Measurements from ENCODE around the gene SEC24D.

The SEC24D gene

GRCh38 chr4:118772081-118772766, 63.7 kb downstream of the SEC24D start:
- H4K20me1 ChIP-seq (ENCODE audit: insufficient read depth, low read length) = no peaks in the 10 kb centered on the region
- H3K27ac ChIP-seq (ENCODE audit: low read depth, low read length, poor library complexity, severe bottlenecking) = no peak overlapping the region
- TF ChIP-seq EZH2 (IDR thresholded peaks at IDR 0.05; ENCODE audit: borderline replicate concordance, low read length) (no peak), CTCF (IDR thresholded peaks at IDR 0.05; ENCODE audit: low read length) (peak; percentile 64)
- no peaks in the 10 kb centered on the region for H3K27me3 ChIP-seq (ENCODE audit: insufficient read depth, low read length)
- no peaks in the 10 kb centered on the region for H3K36me3 ChIP-seq (ENCODE audit: insufficient read depth, low read length)
- no peaks in the 10 kb centered on the region for H3K9me3 ChIP-seq (ENCODE audit: low read length)
- H3K4me3 ChIP-seq (ENCODE audit: low read depth, low read length, poor library complexity, severe bottlenecking) = no peak overlapping the region
- H3K9me2 ChIP-seq (ENCODE audit: low read depth, low read length) = no peaks in the 10 kb centered on the region
- no peak overlapping the region for H2AFZ ChIP-seq (ENCODE audit: low read length)
- H3K4me2 ChIP-seq (ENCODE audit: low read length) = no peak overlapping the region
- H3F3A ChIP-seq (ENCODE audit: insufficient read depth, low read length) = no peaks in the 10 kb centered on the region
- no peak overlapping the region for H3K9ac ChIP-seq (ENCODE audit: low read length)
- H3K79me2 ChIP-seq (ENCODE audit: insufficient read depth, low read length) = no peaks in the 10 kb centered on the region
- H3K4me1 ChIP-seq (ENCODE audit: insufficient read depth, low read length, severe bottlenecking) = no peaks in the 10 kb centered on the region

DNA sequence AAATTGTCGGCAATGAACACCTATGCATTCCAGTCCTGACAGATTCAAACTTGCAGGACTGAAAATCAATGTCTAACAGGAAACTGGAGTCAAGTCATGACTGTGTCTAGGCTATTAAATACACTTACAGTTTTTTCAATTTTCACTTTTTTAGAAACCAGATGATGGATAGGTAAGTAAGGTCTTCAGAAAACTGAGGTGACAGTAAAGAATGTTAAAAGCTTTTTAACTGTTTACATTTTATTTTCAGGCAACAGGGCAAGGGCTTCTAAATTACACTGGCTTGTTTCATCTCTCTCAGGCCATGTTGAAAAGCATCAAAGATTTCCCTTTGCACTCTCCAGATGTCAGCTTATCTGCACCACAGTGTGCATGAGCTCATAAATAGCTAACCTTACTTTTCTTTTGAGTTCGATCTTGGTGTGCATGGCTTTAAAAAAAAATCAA, 65.2 kb downstream of the SEC24D start:
- H3K9me2 ChIP-seq (ENCODE audit: low read depth, low read length) = no peaks in the 10 kb centered on the region
- H2AFZ ChIP-seq (ENCODE audit: low read length) = no peak overlapping the region
- no peaks in the 10 kb centered on the region for H3K4me1 ChIP-seq (ENCODE audit: insufficient read depth, low read length, severe bottlenecking)
- no peaks in the 10 kb centered on the region for H3K9me3 ChIP-seq (ENCODE audit: low read length)
- H3K4me2 ChIP-seq (ENCODE audit: low read length) = no peak overlapping the region
- no peaks in the 10 kb centered on the region for H3K79me2 ChIP-seq (ENCODE audit: insufficient read depth, low read length)
- no peaks in the 10 kb centered on the region for H3F3A ChIP-seq (ENCODE audit: insufficient read depth, low read length)
- H3K36me3 ChIP-seq (ENCODE audit: insufficient read depth, low read length) = 0 out of 2 replicates have a peak, but pooled peaks cover 6% of the 10 kb centered on the region
- no peak overlapping the region for H3K9ac ChIP-seq (ENCODE audit: low read length)
- no peak for TF ChIP-seq CTCF (IDR thresholded peaks at IDR 0.05; ENCODE audit: low read length)
- no peak for TF ChIP-seq EZH2 (IDR thresholded peaks at IDR 0.05; ENCODE audit: borderline replicate concordance, low read length)
- H3K4me3 ChIP-seq (ENCODE audit: low read depth, low read length, poor library complexity, severe bottlenecking) = no peak overlapping the region
- no peaks in the 10 kb centered on the region for H4K20me1 ChIP-seq (ENCODE audit: insufficient read depth, low read length)
- H3K27me3 ChIP-seq (ENCODE audit: insufficient read depth, low read length) = no peaks in the 10 kb centered on the region
- H3K27ac ChIP-seq (ENCODE audit: low read depth, low read length, poor library complexity, severe bottlenecking) = no peak overlapping the region

- H4K20me1 ChIP-seq (ENCODE audit: insufficient read depth, low read length) = no peaks in the 10 kb centered on the region
- H3K4me2 ChIP-seq (ENCODE audit: low read length) = no peak overlapping the region
- no peak for TF ChIP-seq EZH2 (IDR thresholded peaks at IDR 0.05; ENCODE audit: borderline replicate concordance, low read length)
- no peak overlapping the region for H3K9ac ChIP-seq (ENCODE audit: low read length)
- H3F3A ChIP-seq (ENCODE audit: insufficient read depth, low read length) = no peaks in the 10 kb centered on the region
- no peak overlapping the region for H2AFZ ChIP-seq (ENCODE audit: low read length)
- no peaks in the 10 kb centered on the region for H3K9me3 ChIP-seq (ENCODE audit: low read length)
- H3K4me1 ChIP-seq (ENCODE audit: insufficient read depth, low read length, severe bottlenecking) = no peaks in the 10 kb centered on the region
- H3K79me2 ChIP-seq (ENCODE audit: insufficient read depth, low read length) = no peaks in the 10 kb centered on the region
- 0 out of 2 replicates have a peak, but pooled peaks cover 9% of the 10 kb centered on the region for H3K36me3 ChIP-seq (ENCODE audit: insufficient read depth, low read length)
- H3K27me3 ChIP-seq (ENCODE audit: insufficient read depth, low read length) = no peaks in the 10 kb centered on the region
- no peak overlapping the region for H3K27ac ChIP-seq (ENCODE audit: low read depth, low read length, poor library complexity, severe bottlenecking)
- H3K4me3 ChIP-seq (ENCODE audit: low read depth, low read length, poor library complexity, severe bottlenecking) = no peak overlapping the region
- no peaks in the 10 kb centered on the region for H3K9me2 ChIP-seq (ENCODE audit: low read depth, low read length)
Observed at GRCh38 chr4:118769161-118769560, 66.8 kb downstream of the SEC24D start.

DNA sequence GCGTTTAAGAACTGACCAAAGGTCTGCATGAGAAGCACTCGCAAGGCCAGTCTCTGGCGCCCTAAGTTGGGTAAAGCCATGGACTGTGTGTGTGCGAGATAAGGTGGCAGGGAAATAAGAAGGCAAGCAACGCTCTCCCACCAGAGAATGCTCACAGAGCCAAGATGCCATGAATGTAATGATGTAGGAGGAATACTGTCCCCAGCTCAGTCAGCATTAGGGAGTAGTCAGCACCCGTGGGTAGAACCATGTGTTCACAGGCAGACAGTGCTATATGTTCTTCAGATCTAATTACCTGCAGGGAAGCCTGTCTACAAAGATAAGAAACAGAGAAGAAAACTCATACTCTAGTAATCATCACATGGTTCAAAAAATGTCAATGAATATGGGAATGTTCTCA, 68.8 kb downstream of the SEC24D start:
- Histone ChIP-seq H3K9ac (ENCODE audit: low read length) (no peak overlapping the region), H3K9me3 (ENCODE audit: low read length) (no peaks in the 10 kb centered on the region), H4K20me1 (ENCODE audit: insufficient read depth, low read length) (no peaks in the 10 kb centered on the region), H3K9me2 (ENCODE audit: low read depth, low read length) (no peaks in the 10 kb centered on the region), H2AFZ (ENCODE audit: low read length) (no peak overlapping the region), H3K4me2 (ENCODE audit: low read length) (no peak overlapping the region), H3K27me3 (ENCODE audit: insufficient read depth, low read length) (no peaks in the 10 kb centered on the region), H3K36me3 (ENCODE audit: insufficient read depth, low read length) (0 out of 2 replicates have a peak, but pooled peaks cover 9% of the 10 kb centered on the region), H3K79me2 (ENCODE audit: insufficient read depth, low read length) (no peaks in the 10 kb centered on the region), H3K4me1 (ENCODE audit: insufficient read depth, low read length, severe bottlenecking) (no peaks in the 10 kb centered on the region), H3F3A (ENCODE audit: insufficient read depth, low read length) (no peaks in the 10 kb centered on the region), H3K27ac (ENCODE audit: low read depth, low read length, poor library complexity, severe bottlenecking) (no peak overlapping the region), H3K4me3 (ENCODE audit: low read depth, low read length, poor library complexity, severe bottlenecking) (no peak overlapping the region)
- TF ChIP-seq EZH2 (IDR thresholded peaks at IDR 0.05; ENCODE audit: borderline replicate concordance, low read length) (no peak), CTCF (IDR thresholded peaks at IDR 0.05; ENCODE audit: low read length) (no peak)
